ENCODE data around the gene POU2AF1. TPM values are rescaled to one million over a fixed set of nuclear protein-coding genes. Genes with fewer than 3 reads are reported as not detected.

POU2AF1 gene
- total RNA-seq, 4 donors from 2014 or later = 0.69 to 2.2 (median 1.9) TPM; not detected in 1

- TF ChIP-seq CTCF (IDR thresholded peaks at IDR 0.05) = no peak
- no peak for DNase-seq (ENCODE audit: low spot score)
- ATAC-seq (ENCODE audit: low FRiP score) = no peak
These were observed 42.2 kb upstream of the POU2AF1 start for GRCh38 chr11:111421251-111421650.

GRCh38 chr11:111419641-111420327, 40.7 kb upstream of the POU2AF1 start:
- ATAC-seq (ENCODE audit: low FRiP score) = no peak
- DNase-seq (ENCODE audit: low spot score) = no peak
- TF ChIP-seq CTCF (IDR thresholded peaks at IDR 0.05) = no peak

- no peak for ATAC-seq (ENCODE audit: low FRiP score)
- TF ChIP-seq CTCF (IDR thresholded peaks at IDR 0.05) = no peak
These were observed 40.1 kb upstream of the POU2AF1 start for GRCh38 chr11:111419181-111419580.

GRCh38 chr11:111418436-111418787, 39.3 kb upstream of the POU2AF1 start:
- ATAC-seq (ENCODE audit: low FRiP score) (no peak), DNase-seq (ENCODE audit: low spot score) (no peak)
- TF ChIP-seq CTCF (IDR thresholded peaks at IDR 0.05) = no peak

More at GRCh38 chr11:111419181-111419580, 40.1 kb upstream of the POU2AF1 start:
- no peak for DNase-seq (ENCODE audit: low spot score)

GRCh38 chr11:111417766-111418435, 38.8 kb upstream of the POU2AF1 start:
- DNase-seq (ENCODE audit: low spot score) = no peak
- ATAC-seq (ENCODE audit: low FRiP score) = peak; percentile 76
- no peak for TF ChIP-seq CTCF (IDR thresholded peaks at IDR 0.05)

GRCh38 chr11:111417011-111417765, 38.1 kb upstream of the POU2AF1 start:
- no peak for TF ChIP-seq CTCF (IDR thresholded peaks at IDR 0.05)
- ATAC-seq (ENCODE audit: low FRiP score) = no peak

More at GRCh38 chr11:111417011-111417765, 38.1 kb upstream of the POU2AF1 start:
- no peak for DNase-seq (ENCODE audit: low spot score)

Measured in omental fat pad (tissue), 4 donors.